PC-9 (cell line): ENCODE results near the gene MEMO1. TPM values are rescaled to one million over a fixed set of nuclear protein-coding genes. Genes with fewer than 3 reads are reported as not detected.
A peak's percentile ranks its signal among the peaks of the same experiment; 100 is the strongest.
"Not testable (repeated sequence)": the region's sequence is repeated elsewhere in the genome, so short reads cannot be mapped to it uniquely, and the experiment has no call there.

Experiments
- BruUV-seq: library from RNA; stranded (reverse); fragments of 400-500 nt; replicated peaks from 2 replicates; lab custom pipeline; 2021; lab: Mats Ljungman, UMichigan
- CTCF ChIA-PET: fragments of 300-600 bp; sonication (Branson Sonifier 250); formaldehyde crosslinking; loops from one replicate; lab custom pipeline; 2022; ENCODE audit warnings: antibody characterized with exemption; lab: Charles Lee
- POLR2A ChIA-PET: fragments of 300-600 bp; sonication (Branson Sonifier 250); formaldehyde crosslinking; loops from one replicate; lab custom pipeline; 2022; ENCODE audit warnings: antibody characterized with exemption; ENCODE audit not compliant: unreplicated experiment; lab: Charles Lee
- DNase-seq, 2 experiments: peaks; one replicate each; pipeline versions ENCODE4 v3.0.0 to v3.0.0-alpha.2; 2015 to 2022; ENCODE audit warnings: mixed read lengths in 1 of 2
- H2AFZ ChIP-seq: fragments of 200-600 bp; sonication (generic); 2 replicates; pipeline ENCODE4 v1.8.1; 2017; ENCODE audit warnings: antibody characterized with exemption
- H3F3A ChIP-seq: fragments of 200-600 bp; sonication (generic); 2 replicates; pipeline ENCODE4 v1.8.1; 2017; ENCODE audit warnings: antibody characterized with exemption, mild to moderate bottlenecking, low read depth; ENCODE audit not compliant: insufficient read depth
- H3K27ac ChIP-seq: fragments of 200-600 bp; sonication (generic); 2 replicates; pipeline ENCODE4 v1.6.1; 2016; ENCODE audit warnings: mixed run types
- H3K27me3 ChIP-seq: fragments of 200-600 bp; sonication (generic); 2 replicates; pipeline ENCODE4 v1.6.1; 2016; ENCODE audit warnings: low read depth, mixed run types; ENCODE audit not compliant: insufficient read depth
- H3K36me3 ChIP-seq: fragments of 200-600 bp; sonication (generic); 2 replicates; pipeline ENCODE4 v1.6.1; 2016; ENCODE audit warnings: low read depth, mixed run types
- H3K4me1 ChIP-seq: fragments of 200-600 bp; sonication (generic); replicated peaks from 2 replicates; pipeline ENCODE4 v1.6.1; 2016; ENCODE audit warnings: mixed run types; ENCODE audit not compliant: insufficient read depth
- H3K4me2 ChIP-seq: fragments of 200-600 bp; sonication (generic); 2 replicates; pipeline ENCODE4 v1.6.1; 2017; ENCODE audit warnings: mixed run types
- H3K4me3 ChIP-seq: fragments of 200-600 bp; sonication (generic); 2 replicates; pipeline ENCODE4 v1.6.1; 2016; ENCODE audit warnings: mixed run types
- H3K79me2 ChIP-seq: fragments of 200-600 bp; sonication (generic); 2 replicates; pipeline ENCODE4 v1.6.1; 2017; ENCODE audit warnings: low read depth, mixed run types
- H3K9me2 ChIP-seq: fragments of 200-600 bp; sonication (generic); 2 replicates; pipeline ENCODE4 v1.8.1; 2017; ENCODE audit warnings: mild to moderate bottlenecking; ENCODE audit not compliant: insufficient read depth
- H3K9me3 ChIP-seq: fragments of 200-600 bp; sonication (generic); 2 replicates; pipeline ENCODE4 v1.8.1; 2016; ENCODE audit warnings: low read depth; ENCODE audit not compliant: insufficient read depth
- H4K20me1 ChIP-seq: fragments of 200-600 bp; sonication (generic); 2 replicates; pipeline ENCODE4 v1.8.1; 2017; ENCODE audit not compliant: insufficient read depth
- CTCF ChIP-seq: fragments of 200-600 bp; sonication (generic); conservative IDR thresholded peaks from 2 replicates; pipeline ENCODE4 v1.6.1; 2017; ENCODE audit warnings: mixed run types, antibody characterized with exemption, mild to moderate bottlenecking, moderate library complexity
- EZH2 ChIP-seq: fragments of 200-600 bp; sonication (generic); IDR thresholded peaks from 2 replicates; pipeline ENCODE4 v1.8.0; 2017; ENCODE audit warnings: antibody characterized with exemption, low read depth
- intact Hi-C: fragments of 100-400 bp; cut with micrococcal nuclease; formaldehyde crosslinking; loops from one replicate; pipeline ENCODE4 v1.10.0; 2022; ENCODE audit not compliant: unreplicated experiment
- total RNA-seq: library from RNA; stranded (reverse); gene quantifications from 2 replicates; pipeline ENCODE4 v1.2.3, GENCODE V29; 2021

Gene MEMO1
- total RNA-seq, 1 experiment from 2014 or later = 40.2 TPM

DNA sequence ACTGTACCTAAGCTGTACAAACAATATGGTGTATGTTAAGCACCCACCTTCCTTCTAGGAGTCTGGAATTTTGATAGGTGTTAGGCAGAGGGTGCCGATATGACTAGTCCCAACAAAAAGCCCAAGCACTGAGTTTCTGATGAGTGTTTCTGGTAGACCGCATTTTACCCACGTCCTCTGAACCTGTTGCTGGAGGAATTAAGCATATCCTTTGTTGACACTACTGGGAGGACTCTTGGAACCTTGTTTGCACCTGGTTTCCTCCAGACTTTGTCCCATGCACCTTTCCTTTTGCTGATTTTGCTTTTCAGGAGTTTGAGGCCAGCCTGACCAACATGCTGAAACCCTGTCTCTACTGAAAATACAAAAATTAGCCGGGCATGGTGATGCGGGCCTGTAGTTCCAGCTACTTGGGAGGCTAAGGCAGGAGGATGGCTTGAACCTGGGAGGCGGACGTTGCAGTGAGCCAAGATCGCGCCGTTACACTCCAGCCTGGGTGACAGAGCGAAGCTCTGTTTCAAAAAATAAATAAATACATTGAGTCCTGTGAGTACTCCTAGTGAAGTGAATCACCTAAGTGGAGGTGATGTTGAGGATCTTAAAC lies 41.1 kb upstream of the MEMO1 start:
- H3F3A ChIP-seq = no peaks in the 10 kb centered on the region
- H3K9me3 ChIP-seq = no peaks in the 10 kb centered on the region
- ChIA-PET POLR2A (interaction anchor here (0.5 kb wide), 1 partner anchor 13 kb away, joined by 3 read pairs; no protein-coding TSS in a partner anchor), CTCF (interaction anchor here (0.6 kb wide), 1 partner anchor 47 kb away, joined by 7 read pairs; no protein-coding TSS in a partner anchor)
- no peak for TF ChIP-seq EZH2
- TF ChIP-seq CTCF = no peak
- no peak overlapping the region for H3K4me2 ChIP-seq
- H3K27ac ChIP-seq = no peak overlapping the region
- H3K79me2 ChIP-seq = no peaks in the 10 kb centered on the region
- no peaks in the 10 kb centered on the region for H3K36me3 ChIP-seq
- no peaks in the 10 kb centered on the region for H4K20me1 ChIP-seq
- no TSS peak for BruUV-seq
- DNase-seq = no peak
- intact Hi-C loops = no loop called here
- H3K27me3 ChIP-seq = no peaks in the 10 kb centered on the region
- no peak overlapping the region for H2AFZ ChIP-seq
- no peaks in the 10 kb centered on the region for H3K4me1 ChIP-seq
- H3K9me2 ChIP-seq = 0 out of 2 replicates have a peak, but pooled peaks cover under 1% of the 10 kb centered on the region
- no peak overlapping the region for H3K4me3 ChIP-seq

DNA sequence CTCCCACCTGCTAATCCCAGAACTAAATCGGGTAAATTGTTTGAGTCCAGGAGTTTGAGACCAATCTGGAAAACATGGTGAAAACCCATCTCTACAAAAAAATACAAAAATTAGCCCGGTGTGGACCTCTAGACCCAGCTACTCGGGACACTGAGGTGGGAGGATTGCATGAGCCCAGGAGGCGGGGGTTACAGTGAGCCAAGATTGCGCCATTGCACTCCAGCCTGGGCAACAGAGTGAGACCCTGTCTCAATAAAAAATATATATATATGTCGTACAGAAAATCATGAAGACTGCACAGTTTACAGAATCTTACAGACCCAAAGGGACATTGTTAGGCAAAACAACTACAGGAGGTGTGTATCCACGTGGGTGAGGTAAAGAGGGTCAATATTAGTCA lies 32.8 kb upstream of the MEMO1 start:
- Histone ChIP-seq H2AFZ (no peak overlapping the region), H3K9me3 (no peaks in the 10 kb centered on the region), H3K4me2 (no peak overlapping the region), H3K79me2 (peaks cover 8% of the 10 kb centered on the region), H3K36me3 (no peaks in the 10 kb centered on the region), H3K27ac (no peak overlapping the region), H3K9me2 (no peaks in the 10 kb centered on the region), H3K4me3 (no peak overlapping the region), H4K20me1 (no peaks in the 10 kb centered on the region), H3K4me1 (no peaks in the 10 kb centered on the region; the same call in 1 of the 2 replicates), H3K27me3 (no peaks in the 10 kb centered on the region), H3F3A (peaks cover 27% of the 10 kb centered on the region)
- CTCF ChIA-PET = no interaction called here
- no TSS peak for BruUV-seq
- TF ChIP-seq CTCF = no peak
- no peak for TF ChIP-seq EZH2
- no peak for DNase-seq
- POLR2A ChIA-PET = no interaction called here
- intact Hi-C loops = no loop called here

GRCh38 chr2:32039447-32040219 lies 28.8 kb upstream of the MEMO1 start, which contains the start of gene DPY30:
Gene DPY30 (minus strand): TSS chr2:32039805. CDS start chr2:32039456, 349 bp downstream.
- ChIA-PET CTCF (interaction anchor here (0.5 to 1.0 kb wide), 4 partner anchors 42 to 1874 kb away, joined by 3 to 8 read pairs (median 4); no protein-coding TSS in a partner anchor), POLR2A (interaction anchor here (0.5 to 1.2 kb wide), 14 partner anchors 10 to 1205 kb away, joined by 3 to 11 read pairs (median 3); partner anchors contain the start of genes SLC30A6 and XDH)
- Histone ChIP-seq H3K4me3 (peak within 1 kb of the TSS; percentile 70), H3K27me3 (no peaks in the 10 kb centered on the region), H3K9me3 (no peaks in the 10 kb centered on the region), H3K4me1 (no peaks in the 10 kb centered on the region; the same call in none of the 2 replicates), H3K36me3 (0 out of 2 replicates have a peak, but pooled peaks cover 1% of the 10 kb centered on the region), H3K9me2 (no peaks in the 10 kb centered on the region), H4K20me1 (no peaks in the 10 kb centered on the region), H3K27ac (peak within 1 kb of the TSS; percentile 70), H3K4me2 (peak within 1 kb of the TSS; percentile 86), H2AFZ (peak within 1 kb of the TSS; percentile 83), H3K79me2 (peaks cover 33% of the 10 kb centered on the region), H3F3A (peaks cover 42% of the 10 kb centered on the region)
- peak; percentile 88 to 90 for DNase-seq
- TSS peak; percentile 99 for BruUV-seq
- TF ChIP-seq EZH2 (no peak), CTCF (no peak)
- intact Hi-C loops = loop anchor here (1.0 to 10.0 kb wide), 4 partner anchors 24 to 125 kb away; partner anchors contain the start of genes MEMO1, SLC30A6 and SPAST

GRCh38 chr2:32034198-32034887 lies 23.5 kb upstream of the MEMO1 start:
- H3K27me3 ChIP-seq, H3K9me3 ChIP-seq, CTCF ChIA-PET, H3K4me1 ChIP-seq, H3K9me2 ChIP-seq, H4K20me1 ChIP-seq, H3K4me3 ChIP-seq, H3K4me2 ChIP-seq, H2AFZ ChIP-seq, BruUV-seq: not testable (repeated sequence)
- Histone ChIP-seq H3K79me2 (peaks cover 73% of the 10 kb centered on the region), H3K27ac (peak overlapping the region; percentile 12; the same call in 1 of the 2 replicates), H3K36me3 (0 out of 2 replicates have a peak, but pooled peaks cover 20% of the 10 kb centered on the region), H3F3A (peaks cover 32% of the 10 kb centered on the region)
- intact Hi-C loops = loop anchor here (10.0 kb wide), 1 partner anchor 130 kb away; the partner anchor contains the start of gene SLC30A6
- DNase-seq = peak; percentile 35 to 46
- POLR2A ChIA-PET = interaction anchor here (0.7 kb wide), 1 partner anchor 128 kb away, joined by 3 read pairs; no protein-coding TSS in a partner anchor
